WTC11 (cell line): Measurements from ENCODE around the gene KCNIP4. TPM values are rescaled to one million over a fixed set of nuclear protein-coding genes. Genes with fewer than 3 reads are reported as not detected.

ENCODE experiments used
- ATAC-seq: fragments of 200-7000 bp; cut with Tn5 transposase; 2 replicates; pipeline ENCODE4 v1.10.0; 2021; ENCODE audit warnings: mild to moderate bottlenecking, moderate library complexity
- CTCF ChIA-PET: fragments of 300-600 bp; sonication (Branson Sonifier 250); formaldehyde crosslinking; loops from one replicate; lab custom pipeline; 2021; ENCODE audit warnings: antibody characterized with exemption; lab: Charles Lee
- POLR2A ChIA-PET: fragments of 350-600 bp; sonication (Branson Sonifier 250); formaldehyde crosslinking; loops from one replicate; lab custom pipeline; 2021; ENCODE audit warnings: antibody characterized with exemption; lab: Charles Lee
- DNase-seq: peaks from one replicate; pipeline ENCODE4 v3.0.0; 2021; ENCODE audit warnings: low spot score
- H3K27ac Mint-ChIP-seq: 2 replicates; pipeline ENCODE4 v1.8.0; 2021; ENCODE audit warnings: mixed read lengths
- H3K27me3 Mint-ChIP-seq: 2 replicates; pipeline ENCODE4 v1.8.0; 2021; ENCODE audit warnings: low read depth, mild to moderate bottlenecking, moderate library complexity, mixed read lengths
- H3K36me3 Mint-ChIP-seq: 2 replicates; pipeline ENCODE4 v1.8.0; 2021; ENCODE audit warnings: mixed read lengths
- H3K4me1 Mint-ChIP-seq: 2 replicates; pipeline ENCODE4 v1.8.0; 2022; ENCODE audit warnings: mixed read lengths
- H3K4me3 Mint-ChIP-seq: 2 replicates; pipeline ENCODE4 v1.8.0; 2021; ENCODE audit warnings: mild to moderate bottlenecking, moderate library complexity, mixed read lengths
- H3K9me3 Mint-ChIP-seq: 2 replicates; pipeline ENCODE4 v1.8.0; 2021; ENCODE audit warnings: mixed read lengths
- CREB1 ChIP-seq: sonication (generic); formaldehyde crosslinking; IDR thresholded peaks from 2 replicates; pipeline ENCODE4 v1.8.0; 2023; ENCODE audit warnings: mild to moderate bottlenecking, missing genetic modification reagents
- ELF4 ChIP-seq: sonication (generic); formaldehyde crosslinking; IDR thresholded peaks from 2 replicates; pipeline ENCODE4 v1.8.1; 2022; ENCODE audit warnings: low read depth, mild to moderate bottlenecking, moderate library complexity, missing genetic modification reagents
- ESRRA ChIP-seq: sonication (generic); formaldehyde crosslinking; IDR thresholded peaks from 2 replicates; pipeline ENCODE4 v1.8.1; 2022; ENCODE audit warnings: mild to moderate bottlenecking, missing genetic modification reagents, borderline replicate concordance
- ETV6 ChIP-seq: sonication (generic); formaldehyde crosslinking; IDR thresholded peaks from 2 replicates; pipeline ENCODE4 v1.8.1; 2022; ENCODE audit warnings: mild to moderate bottlenecking, missing genetic modification reagents
- KAT7 ChIP-seq: sonication (generic); formaldehyde crosslinking; IDR thresholded peaks from 2 replicates; pipeline ENCODE4 v1.8.1; 2023; ENCODE audit warnings: missing genetic modification reagents, mild to moderate bottlenecking, borderline replicate concordance
- NR3C1 ChIP-seq: sonication (generic); formaldehyde crosslinking; conservative IDR thresholded peaks from 2 replicates; pipeline ENCODE4 v1.8.1; 2023; ENCODE audit warnings: low read depth, mild to moderate bottlenecking, missing genetic modification reagents
- ZBTB21 ChIP-seq: sonication (generic); formaldehyde crosslinking; IDR thresholded peaks from 2 replicates; pipeline ENCODE4 v1.8.1; 2023; ENCODE audit warnings: mild to moderate bottlenecking, missing genetic modification reagents, borderline replicate concordance
- ZNF232 ChIP-seq: sonication (generic); formaldehyde crosslinking; IDR thresholded peaks from 2 replicates; pipeline ENCODE4 v1.8.0; 2022; ENCODE audit warnings: mild to moderate bottlenecking, missing genetic modification reagents
- total RNA-seq: library from RNA; stranded (reverse); gene quantifications from 3 replicates; pipeline ENCODE4 v1.2.3, GENCODE V29; 2021
- TF ChIP-seq, protein P1 (sequence below): fragments of 200-600 bp; IDR thresholded peaks from 2 replicates; pipeline ENCODE4 v1.8.0; 2022; ENCODE audit warnings: antibody characterized with exemption
- TF ChIP-seq, protein P2 (sequence below): fragments of 250-450 bp; sonication (Bioruptor Pico); IDR thresholded peaks from 2 replicates; pipeline ENCODE4 v2.1.2; 2022; ENCODE audit warnings: mild to moderate bottlenecking, moderate library complexity
- TF ChIP-seq, protein P3 (sequence below): fragments of 250-450 bp; sonication (Bioruptor Pico); IDR thresholded peaks from 2 replicates; pipeline ENCODE4 v1.9.0; 2021; ENCODE audit warnings: mild to moderate bottlenecking
- TF ChIP-seq, protein P4 (sequence below): sonication (generic); formaldehyde crosslinking; IDR thresholded peaks from 2 replicates; pipeline ENCODE4 v1.8.1; 2022; ENCODE audit warnings: missing genetic modification reagents, borderline replicate concordance
- TF ChIP-seq, protein P5 (sequence below): sonication (generic); formaldehyde crosslinking; IDR thresholded peaks from 2 replicates; pipeline ENCODE4 v1.8.1; 2023; ENCODE audit warnings: mild to moderate bottlenecking, missing genetic modification reagents
- TF ChIP-seq, protein P6 (sequence below): sonication (generic); formaldehyde crosslinking; IDR thresholded peaks from 2 replicates; pipeline ENCODE4 v1.8.1; 2023; ENCODE audit warnings: mild to moderate bottlenecking, missing genetic modification reagents, moderate library complexity

The KCNIP4 gene
- total RNA-seq, 1 experiment from 2014 or later = not detected

DNA sequence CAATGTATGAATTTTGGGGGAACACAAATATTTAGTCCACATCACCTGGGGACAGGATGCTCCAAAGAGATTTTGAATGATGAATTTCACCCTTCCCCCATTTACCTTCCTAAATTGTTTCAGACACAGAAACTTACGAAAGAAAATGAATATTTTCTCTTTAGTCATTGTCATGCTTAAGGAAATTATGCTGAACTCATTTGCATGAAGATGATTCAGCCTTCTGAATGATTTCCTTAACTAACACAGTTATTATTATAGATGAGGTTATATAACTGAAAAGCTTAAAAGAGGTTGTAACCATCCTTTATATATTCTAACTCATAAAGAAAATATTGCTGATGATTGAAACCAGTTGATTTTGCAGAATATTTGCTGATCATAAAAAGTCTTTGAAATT is 61.1 kb downstream of the KCNIP4 start:
- TF ChIP-seq ELF4 (CRISPR knock-in tag) (no peak), CREB1 (CRISPR knock-in tag) (no peak), ZBTB21 (CRISPR knock-in tag) (no peak)
- TF ChIP-seq, protein P1, sequence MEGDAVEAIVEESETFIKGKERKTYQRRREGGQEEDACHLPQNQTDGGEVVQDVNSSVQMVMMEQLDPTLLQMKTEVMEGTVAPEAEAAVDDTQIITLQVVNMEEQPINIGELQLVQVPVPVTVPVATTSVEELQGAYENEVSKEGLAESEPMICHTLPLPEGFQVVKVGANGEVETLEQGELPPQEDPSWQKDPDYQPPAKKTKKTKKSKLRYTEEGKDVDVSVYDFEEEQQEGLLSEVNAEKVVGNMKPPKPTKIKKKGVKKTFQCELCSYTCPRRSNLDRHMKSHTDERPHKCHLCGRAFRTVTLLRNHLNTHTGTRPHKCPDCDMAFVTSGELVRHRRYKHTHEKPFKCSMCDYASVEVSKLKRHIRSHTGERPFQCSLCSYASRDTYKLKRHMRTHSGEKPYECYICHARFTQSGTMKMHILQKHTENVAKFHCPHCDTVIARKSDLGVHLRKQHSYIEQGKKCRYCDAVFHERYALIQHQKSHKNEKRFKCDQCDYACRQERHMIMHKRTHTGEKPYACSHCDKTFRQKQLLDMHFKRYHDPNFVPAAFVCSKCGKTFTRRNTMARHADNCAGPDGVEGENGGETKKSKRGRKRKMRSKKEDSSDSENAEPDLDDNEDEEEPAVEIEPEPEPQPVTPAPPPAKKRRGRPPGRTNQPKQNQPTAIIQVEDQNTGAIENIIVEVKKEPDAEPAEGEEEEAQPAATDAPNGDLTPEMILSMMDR = no peak
- TF ChIP-seq, protein P2, sequence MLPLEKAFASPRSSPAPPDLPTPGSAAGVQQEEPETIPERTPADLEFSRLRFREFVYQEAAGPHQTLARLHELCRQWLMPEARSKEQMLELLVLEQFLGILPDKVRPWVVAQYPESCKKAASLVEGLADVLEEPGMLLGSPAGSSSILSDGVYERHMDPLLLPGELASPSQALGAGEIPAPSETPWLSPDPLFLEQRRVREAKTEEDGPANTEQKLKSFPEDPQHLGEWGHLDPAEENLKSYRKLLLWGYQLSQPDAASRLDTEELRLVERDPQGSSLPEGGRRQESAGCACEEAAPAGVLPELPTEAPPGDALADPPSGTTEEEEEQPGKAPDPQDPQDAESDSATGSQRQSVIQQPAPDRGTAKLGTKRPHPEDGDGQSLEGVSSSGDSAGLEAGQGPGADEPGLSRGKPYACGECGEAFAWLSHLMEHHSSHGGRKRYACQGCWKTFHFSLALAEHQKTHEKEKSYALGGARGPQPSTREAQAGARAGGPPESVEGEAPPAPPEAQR = no peak
- peaks cover 10% of the 10 kb centered on the region for H3K9me3 Mint-ChIP-seq
- no peak overlapping the region for H3K27ac Mint-ChIP-seq
- CTCF ChIA-PET = no interaction called here
- no peak for ATAC-seq
- H3K4me1 Mint-ChIP-seq = 0 out of 2 replicates have a peak, but pooled peaks cover under 1% of the 10 kb centered on the region
- no peak overlapping the region for H3K4me3 Mint-ChIP-seq
- POLR2A ChIA-PET = no interaction called here
- no peaks in the 10 kb centered on the region for H3K27me3 Mint-ChIP-seq
- H3K36me3 Mint-ChIP-seq = no peaks in the 10 kb centered on the region
- no peak for DNase-seq

DNA sequence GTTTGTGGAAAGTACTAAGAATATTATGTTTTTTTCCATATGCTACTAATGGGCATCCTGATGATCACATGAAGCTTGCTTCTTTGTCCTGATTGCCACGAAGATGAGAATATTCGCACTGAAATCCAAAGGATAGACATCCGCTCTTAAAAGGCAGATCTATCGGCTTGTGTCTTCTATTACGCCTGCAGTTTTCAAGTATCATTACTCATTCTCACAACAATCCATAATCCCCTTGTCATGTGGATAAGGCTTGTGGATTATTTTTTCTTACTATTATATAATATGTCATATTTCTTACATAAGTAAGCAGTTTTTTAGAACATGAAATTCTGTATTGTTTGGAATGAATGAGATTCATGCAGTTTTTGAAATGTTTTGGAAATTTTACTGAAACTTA is 62.8 kb downstream of the KCNIP4 start:
- ATAC-seq (no peak), DNase-seq (no peak)
- TF ChIP-seq, protein P1 = no peak
- TF ChIP-seq CREB1 (CRISPR knock-in tag) (no peak), ZNF232 (no peak), ETV6 (CRISPR knock-in tag) (no peak), ESRRA (CRISPR knock-in tag) (no peak), NR3C1 (CRISPR knock-in tag) (no peak), ELF4 (CRISPR knock-in tag) (no peak), KAT7 (CRISPR knock-in tag) (no peak)
- TF ChIP-seq, protein P3, sequence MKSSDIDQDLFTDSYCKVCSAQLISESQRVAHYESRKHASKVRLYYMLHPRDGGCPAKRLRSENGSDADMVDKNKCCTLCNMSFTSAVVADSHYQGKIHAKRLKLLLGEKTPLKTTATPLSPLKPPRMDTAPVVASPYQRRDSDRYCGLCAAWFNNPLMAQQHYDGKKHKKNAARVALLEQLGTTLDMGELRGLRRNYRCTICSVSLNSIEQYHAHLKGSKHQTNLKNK (CRISPR knock-in tag) = no peak
- TF ChIP-seq, protein P4, sequence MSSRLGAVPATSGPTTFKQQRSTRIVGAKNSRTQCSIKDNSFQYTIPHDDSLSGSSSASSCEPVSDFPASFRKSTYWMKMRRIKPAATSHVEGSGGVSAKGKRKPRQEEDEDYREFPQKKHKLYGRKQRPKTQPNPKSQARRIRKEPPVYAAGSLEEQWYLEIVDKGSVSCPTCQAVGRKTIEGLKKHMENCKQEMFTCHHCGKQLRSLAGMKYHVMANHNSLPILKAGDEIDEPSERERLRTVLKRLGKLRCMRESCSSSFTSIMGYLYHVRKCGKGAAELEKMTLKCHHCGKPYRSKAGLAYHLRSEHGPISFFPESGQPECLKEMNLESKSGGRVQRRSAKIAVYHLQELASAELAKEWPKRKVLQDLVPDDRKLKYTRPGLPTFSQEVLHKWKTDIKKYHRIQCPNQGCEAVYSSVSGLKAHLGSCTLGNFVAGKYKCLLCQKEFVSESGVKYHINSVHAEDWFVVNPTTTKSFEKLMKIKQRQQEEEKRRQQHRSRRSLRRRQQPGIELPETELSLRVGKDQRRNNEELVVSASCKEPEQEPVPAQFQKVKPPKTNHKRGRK (CRISPR knock-in tag) = no peak
- TF ChIP-seq, protein P5, sequence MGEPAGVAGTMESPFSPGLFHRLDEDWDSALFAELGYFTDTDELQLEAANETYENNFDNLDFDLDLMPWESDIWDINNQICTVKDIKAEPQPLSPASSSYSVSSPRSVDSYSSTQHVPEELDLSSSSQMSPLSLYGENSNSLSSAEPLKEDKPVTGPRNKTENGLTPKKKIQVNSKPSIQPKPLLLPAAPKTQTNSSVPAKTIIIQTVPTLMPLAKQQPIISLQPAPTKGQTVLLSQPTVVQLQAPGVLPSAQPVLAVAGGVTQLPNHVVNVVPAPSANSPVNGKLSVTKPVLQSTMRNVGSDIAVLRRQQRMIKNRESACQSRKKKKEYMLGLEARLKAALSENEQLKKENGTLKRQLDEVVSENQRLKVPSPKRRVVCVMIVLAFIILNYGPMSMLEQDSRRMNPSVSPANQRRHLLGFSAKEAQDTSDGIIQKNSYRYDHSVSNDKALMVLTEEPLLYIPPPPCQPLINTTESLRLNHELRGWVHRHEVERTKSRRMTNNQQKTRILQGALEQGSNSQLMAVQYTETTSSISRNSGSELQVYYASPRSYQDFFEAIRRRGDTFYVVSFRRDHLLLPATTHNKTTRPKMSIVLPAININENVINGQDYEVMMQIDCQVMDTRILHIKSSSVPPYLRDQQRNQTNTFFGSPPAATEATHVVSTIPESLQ (CRISPR knock-in tag) = no peak
- TF ChIP-seq, protein P2 = no peak
- TF ChIP-seq, protein P6, sequence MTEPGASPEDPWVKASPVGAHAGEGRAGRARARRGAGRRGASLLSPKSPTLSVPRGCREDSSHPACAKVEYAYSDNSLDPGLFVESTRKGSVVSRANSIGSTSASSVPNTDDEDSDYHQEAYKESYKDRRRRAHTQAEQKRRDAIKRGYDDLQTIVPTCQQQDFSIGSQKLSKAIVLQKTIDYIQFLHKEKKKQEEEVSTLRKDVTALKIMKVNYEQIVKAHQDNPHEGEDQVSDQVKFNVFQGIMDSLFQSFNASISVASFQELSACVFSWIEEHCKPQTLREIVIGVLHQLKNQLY (CRISPR knock-in tag) = no peak
- Mint-ChIP-seq H3K9me3 (peaks cover 10% of the 10 kb centered on the region), H3K27ac (no peak overlapping the region), H3K36me3 (no peaks in the 10 kb centered on the region), H3K4me3 (no peak overlapping the region), H3K27me3 (no peaks in the 10 kb centered on the region), H3K4me1 (0 out of 2 replicates have a peak, but pooled peaks cover 5% of the 10 kb centered on the region)
- CTCF ChIA-PET = no interaction called here
- POLR2A ChIA-PET = no interaction called here
